GM10266 (cell line): ENCODE results near the gene XPO6.

Source experiments
- DNase-seq: peaks from one replicate; pipeline ENCODE4 v3.0.0; 2012; ENCODE audit errors: extremely low spot score
- TF ChIP-seq, protein P1 (sequence below): IDR thresholded peaks from 2 replicates; pipeline ENCODE4 v1.5.1; 2012; ENCODE audit warnings: mild to moderate bottlenecking, low read depth; ENCODE audit not compliant: control insufficient read depth, insufficient read depth; ENCODE audit errors: missing control alignments

Gene XPO6

DNA sequence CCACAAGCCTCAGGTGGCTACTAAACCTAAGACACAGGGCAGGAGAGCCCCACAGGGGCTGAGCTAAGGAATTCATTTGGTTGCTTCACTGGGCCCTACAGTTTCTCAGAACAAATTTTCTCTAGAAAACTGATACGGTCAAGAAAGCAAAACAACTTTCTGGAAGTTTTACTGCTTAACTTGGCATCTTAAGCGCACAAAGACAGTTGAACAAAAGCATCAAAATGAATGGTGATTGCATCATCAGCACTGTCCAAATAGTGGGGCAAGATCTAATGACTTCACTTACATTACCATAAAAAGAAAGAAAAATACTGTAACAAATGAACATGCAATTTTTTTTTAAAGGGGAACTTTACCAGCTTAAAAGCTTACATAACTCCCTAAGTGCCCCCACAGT, 47.6 kb downstream of the XPO6 start:
- no peak for DNase-seq
- TF ChIP-seq, protein P1, sequence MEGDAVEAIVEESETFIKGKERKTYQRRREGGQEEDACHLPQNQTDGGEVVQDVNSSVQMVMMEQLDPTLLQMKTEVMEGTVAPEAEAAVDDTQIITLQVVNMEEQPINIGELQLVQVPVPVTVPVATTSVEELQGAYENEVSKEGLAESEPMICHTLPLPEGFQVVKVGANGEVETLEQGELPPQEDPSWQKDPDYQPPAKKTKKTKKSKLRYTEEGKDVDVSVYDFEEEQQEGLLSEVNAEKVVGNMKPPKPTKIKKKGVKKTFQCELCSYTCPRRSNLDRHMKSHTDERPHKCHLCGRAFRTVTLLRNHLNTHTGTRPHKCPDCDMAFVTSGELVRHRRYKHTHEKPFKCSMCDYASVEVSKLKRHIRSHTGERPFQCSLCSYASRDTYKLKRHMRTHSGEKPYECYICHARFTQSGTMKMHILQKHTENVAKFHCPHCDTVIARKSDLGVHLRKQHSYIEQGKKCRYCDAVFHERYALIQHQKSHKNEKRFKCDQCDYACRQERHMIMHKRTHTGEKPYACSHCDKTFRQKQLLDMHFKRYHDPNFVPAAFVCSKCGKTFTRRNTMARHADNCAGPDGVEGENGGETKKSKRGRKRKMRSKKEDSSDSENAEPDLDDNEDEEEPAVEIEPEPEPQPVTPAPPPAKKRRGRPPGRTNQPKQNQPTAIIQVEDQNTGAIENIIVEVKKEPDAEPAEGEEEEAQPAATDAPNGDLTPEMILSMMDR, result no peak

DNA sequence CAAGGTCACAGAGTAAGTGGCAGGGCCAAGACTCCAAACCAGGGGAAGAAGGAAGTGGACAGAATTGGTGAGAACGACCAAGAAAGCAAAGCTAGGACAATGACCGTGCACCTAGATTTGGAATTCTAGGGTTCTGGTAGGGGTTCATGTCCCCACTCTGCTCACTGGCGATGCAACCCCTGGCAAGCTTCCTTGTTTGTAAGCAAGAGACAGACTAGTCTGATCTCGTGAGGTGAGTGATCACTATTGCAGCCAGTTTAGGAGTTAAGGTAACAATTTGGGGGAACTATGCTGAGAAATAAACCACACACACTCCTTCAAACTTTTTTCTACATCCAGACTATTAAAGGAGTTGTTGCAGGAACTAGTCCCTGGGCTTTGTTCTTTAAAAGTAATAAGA, 48.1 kb downstream of the XPO6 start:
- TF ChIP-seq, protein P1, result no peak
- no peak for DNase-seq

DNA sequence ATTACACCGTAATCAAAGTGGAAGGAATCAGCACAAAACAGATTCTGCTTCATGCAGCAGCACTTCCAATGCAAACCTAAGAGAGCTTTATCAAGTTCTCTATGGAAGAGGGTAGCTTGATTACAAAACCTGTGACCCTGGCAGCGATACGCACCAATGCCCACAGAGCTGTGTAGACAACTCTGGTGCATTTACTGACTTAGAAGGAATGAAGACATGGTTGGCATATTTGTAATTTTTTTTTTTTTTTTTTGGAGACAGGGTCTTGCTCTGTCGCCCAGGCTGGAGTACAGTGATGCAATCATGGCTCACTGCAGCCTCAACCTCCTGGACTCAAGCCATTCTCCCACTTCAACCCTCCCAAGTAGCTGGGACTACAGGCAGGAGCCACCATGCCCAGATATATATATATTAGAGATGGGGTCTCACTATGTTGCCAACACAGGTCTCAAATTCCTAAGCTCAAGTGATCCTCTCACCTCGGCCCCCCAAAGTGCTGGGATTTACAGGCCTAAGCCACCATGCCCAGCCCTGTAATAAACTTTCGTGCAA, 49.4 kb downstream of the XPO6 start:
- DNase-seq, result no peak
- TF ChIP-seq, protein P1, result no peak

DNA sequence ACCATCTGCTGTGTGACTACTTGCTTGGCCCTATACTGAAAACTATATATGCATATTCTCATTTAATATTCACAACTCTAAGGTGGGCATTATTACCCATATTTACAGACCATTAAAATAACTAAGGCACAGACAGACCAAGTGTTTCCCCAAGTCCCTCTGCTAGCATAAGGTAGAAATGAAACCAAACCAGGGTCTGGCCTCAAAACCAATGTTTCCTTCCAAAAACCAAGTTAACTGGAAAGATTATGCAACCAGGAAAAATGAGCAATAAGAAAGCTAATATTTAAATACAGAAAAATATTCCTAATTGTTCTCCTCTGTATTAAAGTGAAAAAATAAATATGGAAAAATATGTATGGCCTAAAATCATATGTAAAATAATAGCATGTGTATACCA, 50.1 kb downstream of the XPO6 start:
- no peak for DNase-seq
- TF ChIP-seq, protein P1, result no peak

DNA sequence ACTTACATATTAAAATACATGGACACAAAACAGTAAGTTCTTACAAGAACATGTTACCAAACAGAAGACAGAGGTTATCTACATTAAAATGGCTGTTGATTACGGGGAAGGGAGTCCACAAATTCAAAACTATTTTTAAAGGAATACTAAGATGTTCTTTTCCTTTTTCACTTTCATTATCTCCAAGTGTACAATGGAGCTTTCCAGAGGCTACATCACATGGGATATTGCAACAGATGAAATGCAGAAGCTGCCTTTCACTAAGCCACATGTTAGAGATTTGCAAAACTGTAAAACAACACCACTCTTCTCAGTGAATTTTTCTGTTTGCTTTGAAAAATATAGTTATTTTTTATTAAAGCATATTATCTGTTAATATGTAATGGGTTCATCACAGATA, 53.6 kb downstream of the XPO6 start:
- no peak for DNase-seq
- TF ChIP-seq, protein P1, result no peak

DNA sequence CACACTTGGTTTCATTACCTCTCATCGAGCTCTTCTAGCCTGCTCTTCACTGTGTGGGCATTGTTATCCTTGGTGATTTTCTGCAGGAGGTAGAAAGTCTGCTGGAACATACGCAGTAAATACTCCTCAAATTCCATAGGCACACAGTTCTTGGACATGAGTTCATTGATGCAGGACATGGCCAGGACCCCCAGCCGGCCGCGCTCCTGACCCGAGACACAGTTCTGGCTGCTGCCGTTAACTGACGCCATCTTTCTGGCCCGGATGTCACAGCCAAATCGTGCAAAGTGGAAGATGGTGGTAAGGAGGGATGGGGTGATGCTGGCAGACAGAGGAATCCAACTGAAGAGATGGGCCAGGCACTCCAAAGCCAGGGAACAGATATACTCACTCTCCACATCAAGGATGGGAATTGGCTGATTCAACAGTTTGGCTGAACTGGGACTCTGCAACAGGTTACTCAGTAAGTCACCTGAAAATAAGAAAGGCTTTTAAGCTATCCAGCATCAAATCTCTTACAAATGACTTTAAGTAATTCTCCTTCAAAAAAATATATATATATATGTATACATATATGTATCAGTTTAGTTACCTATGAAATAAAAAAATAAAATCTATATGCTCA, 55.6 kb downstream of the XPO6 start:
- no peak for DNase-seq
- TF ChIP-seq, protein P1, result no peak

DNA sequence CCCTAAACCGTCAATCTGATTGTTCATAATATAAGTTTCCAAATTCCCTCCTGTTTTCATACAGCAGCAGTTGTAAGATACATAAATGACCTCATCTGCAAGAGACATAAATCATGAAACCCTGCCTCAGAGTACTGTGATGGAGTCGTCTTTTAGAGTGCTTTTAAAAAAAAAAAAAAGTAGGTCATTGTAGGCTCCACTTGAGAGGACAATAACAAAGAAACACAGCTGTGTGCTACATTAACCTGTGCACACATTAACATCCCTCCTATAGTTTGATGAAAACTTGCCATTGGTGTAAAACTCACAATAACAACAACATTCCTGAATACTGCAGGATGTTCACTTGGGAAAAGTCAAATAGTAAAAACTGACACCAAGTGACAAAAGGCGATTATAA, 56.5 kb downstream of the XPO6 start:
- DNase-seq, result no peak
- TF ChIP-seq, protein P1, result no peak
